Stimulated activated CD8-positive, alpha-beta memory T cell treated with anti-CD3 and anti-CD28 coated beads, Interleukin-12 subunit alpha, Interleukin-12 subunit beta, amount 100 ng/mL, for 24 hours (primary cell): Measurements from ENCODE around the gene SPTBN1.

ENCODE experiments used
- DNase-seq: peaks from one replicate; pipeline ENCODE4 v3.0.0-alpha.2; 2020; ENCODE audit errors: extremely low read depth

The SPTBN1 gene

GRCh38 chr2:54553775-54554174, 97.6 kb downstream of the SPTBN1 start:
- no peak for DNase-seq

GRCh38 chr2:54555318-54555837, 99.3 kb downstream of the SPTBN1 start:
- DNase-seq = no peak

- no peak for DNase-seq
Measured at GRCh38 chr2:54556621-54557121, 100.5 kb downstream of the SPTBN1 start.

GRCh38 chr2:54557211-54557600, 101.1 kb downstream of the SPTBN1 start:
- no peak for DNase-seq

GRCh38 chr2:54557601-54558187, 101.6 kb downstream of the SPTBN1 start:
- DNase-seq = no peak

GRCh38 chr2:54558188-54559005, 102.3 kb downstream of the SPTBN1 start:
- no peak for DNase-seq

- no peak for DNase-seq
Measured at GRCh38 chr2:54559006-54559445, 102.9 kb downstream of the SPTBN1 start.

- DNase-seq = no peak
Measured at GRCh38 chr2:54559593-54560145, 103.5 kb downstream of the SPTBN1 start.

- DNase-seq = no peak
Measured at GRCh38 chr2:54560146-54560881, 104.2 kb downstream of the SPTBN1 start.

GRCh38 chr2:54561010-54561409, 104.9 kb downstream of the SPTBN1 start:
- no peak for DNase-seq

GRCh38 chr2:54564439-54564838, 108.3 kb downstream of the SPTBN1 start:
- DNase-seq = no peak

- no peak for DNase-seq
Measured at GRCh38 chr2:54565551-54565950, 109.4 kb downstream of the SPTBN1 start.

GRCh38 chr2:54566896-54567295, 110.8 kb downstream of the SPTBN1 start:
- DNase-seq = no peak

- no peak for DNase-seq
Measured at GRCh38 chr2:54568876-54569321, 112.8 kb downstream of the SPTBN1 start.

- DNase-seq = no peak
Measured at GRCh38 chr2:54569745-54570301, 113.7 kb downstream of the SPTBN1 start.

GRCh38 chr2:54570321-54570855, 114.3 kb downstream of the SPTBN1 start:
- no peak for DNase-seq

GRCh38 chr2:54570925-54571694, 115.0 kb downstream of the SPTBN1 start:
- no peak for DNase-seq

- no peak for DNase-seq
Measured at GRCh38 chr2:54572262-54572635, 116.1 kb downstream of the SPTBN1 start.

- DNase-seq = no peak
Measured at GRCh38 chr2:54572636-54573536, 116.8 kb downstream of the SPTBN1 start.
